GM19397 (cell line): Measurements from ENCODE around the gene EIF3F.
A peak's percentile ranks its signal among the peaks of the same experiment; 100 is the strongest.

Source experiments
- ATAC-seq: cut with Tn5 transposase; IDR thresholded peaks from one replicate; pipeline ENCODE4 v1.9.1; 2021; ENCODE audit warnings: mild to moderate bottlenecking, moderate library complexity; ENCODE audit not compliant: unreplicated experiment

The EIF3F gene, protein sequence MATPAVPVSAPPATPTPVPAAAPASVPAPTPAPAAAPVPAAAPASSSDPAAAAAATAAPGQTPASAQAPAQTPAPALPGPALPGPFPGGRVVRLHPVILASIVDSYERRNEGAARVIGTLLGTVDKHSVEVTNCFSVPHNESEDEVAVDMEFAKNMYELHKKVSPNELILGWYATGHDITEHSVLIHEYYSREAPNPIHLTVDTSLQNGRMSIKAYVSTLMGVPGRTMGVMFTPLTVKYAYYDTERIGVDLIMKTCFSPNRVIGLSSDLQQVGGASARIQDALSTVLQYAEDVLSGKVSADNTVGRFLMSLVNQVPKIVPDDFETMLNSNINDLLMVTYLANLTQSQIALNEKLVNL

DNA sequence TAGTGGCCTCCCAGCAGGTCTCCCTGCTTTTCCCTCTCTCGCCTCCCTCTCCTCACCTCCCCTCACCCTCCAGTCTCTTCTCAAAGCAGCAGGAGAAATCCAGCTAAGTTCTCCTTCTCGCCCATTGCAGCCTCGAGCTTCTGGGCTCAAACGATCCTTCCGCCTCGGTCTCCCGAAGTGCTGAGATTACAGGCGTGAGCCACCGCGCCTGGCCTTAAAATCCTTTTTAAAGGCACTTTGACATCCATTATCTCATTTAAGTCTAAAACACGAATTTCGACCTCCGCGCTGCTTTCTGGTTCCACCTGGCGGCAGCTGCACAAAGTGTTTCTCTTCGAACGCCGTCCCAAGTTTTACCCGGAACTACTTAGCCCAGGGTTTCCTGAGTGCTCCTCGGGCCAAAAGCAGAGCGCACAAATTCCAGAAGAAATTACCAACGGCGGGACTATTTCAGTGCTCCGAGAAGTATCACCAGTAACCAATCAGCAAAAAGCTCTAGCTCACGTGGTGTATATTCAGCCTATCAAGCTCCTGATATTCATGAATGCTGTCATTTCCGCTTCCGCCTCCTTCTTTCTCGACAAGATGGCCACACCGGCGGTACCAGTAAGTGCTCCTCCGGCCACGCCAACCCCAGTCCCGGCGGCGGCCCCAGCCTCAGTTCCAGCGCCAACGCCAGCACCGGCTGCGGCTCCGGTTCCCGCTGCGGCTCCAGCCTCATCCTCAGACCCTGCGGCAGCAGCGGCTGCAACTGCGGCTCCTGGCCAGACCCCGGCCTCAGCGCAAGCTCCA is at the start of gene EIF3F:
EIF3F (plus strand) TSS at position 570 of the 792 bp plus-strand sequence; CDS start at position 586, 16 bp downstream.
- peak; percentile 95 for ATAC-seq

DNA sequence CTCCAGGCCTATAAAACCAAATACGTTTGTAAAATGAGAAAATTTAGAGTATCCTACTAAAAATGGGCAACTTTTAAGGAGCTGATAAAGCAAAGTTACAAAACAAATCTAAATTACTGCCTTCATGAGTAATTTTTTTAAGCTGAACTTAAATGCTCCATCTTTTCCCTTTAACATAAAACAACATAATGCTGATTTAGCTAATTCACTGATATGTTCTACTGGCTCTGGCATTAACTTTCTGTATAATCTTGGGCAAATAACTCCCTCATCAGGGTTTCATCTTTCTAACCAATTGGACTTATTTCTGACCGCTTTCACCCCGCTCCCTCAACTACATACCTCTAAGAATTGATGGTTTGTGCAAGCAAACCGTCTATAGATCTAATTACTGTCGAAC is 46.0 kb upstream of the EIF3F start:
- no peak for ATAC-seq

DNA sequence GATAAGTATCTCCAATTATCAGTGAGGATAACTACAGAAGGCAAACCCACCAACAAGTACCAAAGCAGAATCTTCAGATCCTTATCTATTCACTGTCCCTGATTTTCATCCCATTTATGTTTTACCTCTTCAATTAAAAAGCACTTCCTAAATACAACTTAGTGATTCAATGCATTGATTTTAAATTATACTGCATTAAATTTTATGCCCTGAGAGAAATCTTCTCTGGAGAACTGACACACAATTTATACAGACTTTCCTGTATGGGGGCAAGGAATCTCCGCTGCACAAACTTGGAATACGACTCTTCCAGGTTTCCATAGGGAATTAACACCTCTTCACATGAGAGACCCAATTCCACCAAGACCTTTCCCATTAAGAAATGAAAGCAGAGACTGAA is 45.5 kb upstream of the EIF3F start, which contains the start of gene OR10A3:
OR10A3 (minus strand) TSS at position 101 of the 400 bp plus-strand sequence. CDS start 2,188 bp downstream, outside the sequence.
- no peak for ATAC-seq

DNA sequence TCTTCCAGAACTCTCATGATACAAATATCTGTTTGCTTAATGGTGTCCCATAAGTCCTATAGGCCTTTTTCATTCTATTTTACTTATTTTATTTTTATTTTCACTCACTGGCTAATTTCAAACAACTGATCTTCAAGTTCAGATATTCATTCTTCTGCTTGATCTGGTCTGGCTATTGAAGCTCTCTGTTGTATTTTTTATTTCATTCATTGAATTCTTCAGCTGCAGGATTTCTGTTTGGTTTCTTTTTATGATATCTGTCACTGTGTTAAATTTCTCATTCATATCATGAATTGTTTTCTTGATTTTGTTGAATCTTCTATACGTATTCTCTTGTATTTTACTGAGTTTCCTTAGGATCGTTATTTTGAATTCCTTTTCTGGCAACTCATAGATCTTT is 43.0 kb upstream of the EIF3F start:
- ATAC-seq, result no peak

DNA sequence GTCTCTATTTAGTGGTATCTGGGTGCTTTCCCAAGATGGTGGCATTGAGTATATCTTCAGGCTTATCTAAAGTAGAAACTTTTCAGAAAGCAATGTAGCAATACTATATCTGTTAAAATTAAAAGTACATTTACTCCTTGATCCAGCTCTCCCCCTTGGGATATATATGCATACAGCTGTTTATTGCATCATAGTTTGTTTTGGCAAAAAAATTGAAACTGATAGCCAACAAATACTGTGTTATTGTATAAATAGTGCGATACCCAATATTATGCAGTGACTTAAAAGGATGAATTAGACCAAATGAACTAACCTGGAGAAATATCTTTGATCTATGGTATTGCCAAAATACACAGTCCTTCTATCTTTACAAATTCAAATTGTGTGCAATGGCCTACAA is 37.2 kb upstream of the EIF3F start:
- ATAC-seq, result no peak

DNA sequence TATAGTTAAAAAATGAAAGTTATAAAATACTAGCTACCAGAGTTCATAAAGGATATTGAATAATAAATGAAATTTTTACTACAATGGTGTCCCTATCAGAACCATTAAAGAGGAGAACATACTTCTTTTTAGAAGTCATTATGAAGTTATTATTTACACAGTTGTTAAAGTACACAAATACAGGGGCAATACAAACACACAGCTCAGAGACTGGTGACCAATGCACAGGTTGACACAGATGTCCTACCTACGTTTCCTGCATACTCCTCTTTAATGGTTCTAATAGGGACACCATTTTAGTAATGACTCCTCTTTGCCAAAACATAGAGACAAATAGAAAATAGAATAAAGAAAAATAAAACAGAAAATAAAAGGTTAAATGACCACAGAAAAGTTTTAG is 31.9 kb upstream of the EIF3F start:
- no peak for ATAC-seq

DNA sequence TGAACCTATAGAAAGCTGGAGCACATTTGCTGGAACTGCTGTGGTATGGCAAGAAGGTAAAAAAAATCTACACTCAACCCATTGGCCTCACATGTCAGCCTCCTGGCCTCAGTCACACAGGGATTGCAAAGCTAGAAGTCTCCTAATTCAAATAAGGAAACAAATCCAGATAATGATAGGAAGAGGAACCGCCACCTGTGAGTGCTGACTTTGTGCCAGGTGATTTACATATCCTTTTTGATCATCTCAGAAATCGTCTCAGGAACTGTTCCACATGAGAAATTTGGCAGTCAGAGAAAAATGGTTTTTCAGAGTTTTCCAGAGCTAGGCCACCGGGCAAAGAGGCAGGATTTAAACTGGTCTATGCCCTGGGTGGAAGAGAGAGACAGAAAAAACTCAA is 22.9 kb upstream of the EIF3F start:
- no peak for ATAC-seq

DNA sequence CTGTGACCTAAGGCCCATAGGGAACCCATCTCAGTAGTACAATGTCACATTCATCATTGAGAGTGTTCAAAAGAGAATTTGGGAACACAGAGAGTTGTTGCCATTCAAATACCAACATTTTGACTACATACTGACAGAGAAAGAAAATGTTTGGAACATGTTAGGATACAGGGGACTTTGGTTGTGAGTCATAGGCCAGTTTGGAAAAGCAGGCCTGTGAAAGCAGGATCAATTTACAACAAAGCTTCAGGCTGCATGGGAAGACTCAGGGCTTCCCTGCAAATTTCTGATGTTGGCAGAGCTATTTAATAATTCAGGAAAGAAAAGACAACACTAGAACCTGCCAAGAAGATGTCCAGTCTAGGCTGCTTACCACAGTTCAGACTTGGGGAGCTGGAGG is 22.3 kb upstream of the EIF3F start:
- ATAC-seq, result no peak

DNA sequence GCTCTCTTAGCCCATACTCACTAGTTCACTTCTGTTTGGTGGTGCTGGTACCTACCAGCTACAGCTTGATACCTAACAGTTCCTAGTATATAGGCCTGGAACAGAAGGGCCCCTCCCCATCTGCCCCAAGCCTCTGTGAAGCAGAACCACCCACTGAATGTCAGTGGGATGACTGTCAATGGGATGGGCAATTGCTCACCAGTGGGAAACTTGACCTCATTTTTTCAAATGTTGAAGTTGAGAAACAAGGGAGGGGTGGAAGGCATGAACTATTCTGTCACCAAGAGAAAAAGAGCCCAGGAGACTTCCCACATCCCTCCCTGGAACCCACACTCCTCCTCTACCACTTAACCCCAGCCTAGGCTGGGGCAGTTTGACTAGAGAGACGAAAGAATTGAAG is 21.8 kb upstream of the EIF3F start, which contains the start of gene NLRP10:
NLRP10 (minus strand) TSS at position 62 of the 400 bp plus-strand sequence. CDS start 1,952 bp downstream, outside the sequence.
- no peak for ATAC-seq

DNA sequence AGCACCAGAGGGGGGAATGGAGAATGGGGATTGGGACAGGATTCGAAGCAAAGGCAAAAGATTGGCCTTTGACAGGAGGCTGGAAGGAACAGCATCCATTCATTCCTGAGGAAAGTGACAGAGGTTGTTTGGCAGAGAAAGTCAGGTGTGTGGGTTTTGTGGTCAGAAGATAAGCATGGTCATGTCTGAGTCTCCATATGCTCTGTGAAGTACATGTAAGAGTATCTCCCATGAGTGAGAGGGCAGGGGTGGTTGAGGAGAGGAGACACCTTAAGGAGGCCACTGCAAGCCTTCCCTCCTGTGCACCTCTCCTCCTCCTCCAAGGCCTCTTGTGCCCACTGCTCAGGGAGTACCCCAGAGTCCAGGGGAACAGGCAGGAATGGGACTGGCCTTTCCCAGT is 20.0 kb upstream of the EIF3F start:
- no peak for ATAC-seq

DNA sequence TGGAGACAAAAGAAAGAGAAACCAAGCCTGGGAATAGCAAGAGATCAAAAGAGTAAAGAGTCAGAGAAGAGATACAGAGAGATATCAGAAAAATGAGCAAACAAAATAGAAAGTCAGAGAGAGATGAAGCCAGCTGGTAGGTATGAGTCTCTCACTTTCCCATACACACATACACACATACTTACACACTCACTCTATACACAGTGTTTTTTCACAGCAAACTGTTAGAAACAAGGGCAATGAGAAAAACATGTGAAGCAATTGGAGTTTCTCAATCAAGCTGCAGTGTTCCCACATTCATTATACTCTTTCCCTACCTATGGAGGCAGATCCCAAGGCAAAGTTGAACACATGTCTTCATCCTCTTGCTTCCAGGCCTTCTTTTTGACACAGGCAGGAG is 19.3 kb upstream of the EIF3F start:
- no peak for ATAC-seq

DNA sequence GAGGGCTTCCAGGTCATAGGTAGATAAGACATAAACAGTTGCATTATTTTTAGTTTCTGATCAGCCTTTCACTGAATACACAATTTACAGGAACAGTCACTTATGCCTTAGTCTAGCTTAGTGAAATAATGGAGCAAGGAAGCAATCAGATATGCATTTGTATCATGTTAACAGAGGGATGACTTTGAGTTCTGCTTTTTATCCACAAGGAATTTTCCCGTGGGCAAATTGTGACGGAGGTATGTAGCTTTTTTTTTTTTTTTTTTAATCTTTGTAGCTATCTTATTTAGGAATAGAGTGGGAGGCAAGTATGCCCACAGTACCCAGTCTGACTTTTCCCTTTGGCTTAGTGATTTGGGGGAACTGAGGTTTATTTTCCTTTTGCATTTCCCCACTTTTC is 18.5 kb upstream of the EIF3F start:
- no peak for ATAC-seq

DNA sequence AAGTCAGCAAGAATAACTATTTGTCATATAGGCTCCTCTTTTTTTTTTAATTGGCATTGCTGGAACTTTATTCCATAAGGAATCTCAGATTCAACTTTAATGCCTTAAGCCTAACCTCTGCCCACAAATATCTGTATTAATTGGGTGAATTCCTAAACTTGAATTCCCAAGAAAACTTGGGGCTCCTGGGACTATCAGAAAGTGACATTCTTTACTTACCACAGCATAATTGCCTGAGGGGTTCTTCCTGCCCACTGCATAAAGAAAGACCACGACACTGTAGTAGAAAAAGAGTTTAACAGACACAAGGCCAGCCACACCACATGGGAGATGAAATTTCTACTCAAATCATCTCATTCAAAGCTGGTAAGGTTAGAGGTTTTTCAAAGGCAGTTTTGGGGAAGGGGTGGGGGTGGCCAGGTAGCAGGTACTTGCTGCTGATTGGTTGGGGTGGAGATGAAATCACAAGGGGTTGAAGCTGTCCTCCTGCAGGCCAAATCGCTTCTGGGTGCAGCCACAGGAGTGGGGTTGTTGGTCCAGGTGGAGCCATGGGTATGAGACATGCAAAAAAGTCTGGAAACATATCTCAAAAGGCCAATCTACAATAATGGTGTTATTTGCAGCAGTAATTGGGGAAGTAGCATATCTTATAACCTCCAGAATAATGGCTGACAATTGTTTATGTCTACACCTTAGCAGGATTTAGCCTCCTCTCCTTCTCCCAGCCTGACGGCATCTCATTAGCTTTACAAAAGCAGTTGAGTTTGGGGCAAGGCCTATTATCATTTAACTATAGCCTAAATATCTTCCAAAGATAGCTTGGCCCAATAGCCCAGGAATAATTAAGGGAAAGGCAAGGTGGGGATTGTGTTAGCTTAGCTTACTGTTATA is 17.1 kb upstream of the EIF3F start:
- ATAC-seq, result no peak

DNA sequence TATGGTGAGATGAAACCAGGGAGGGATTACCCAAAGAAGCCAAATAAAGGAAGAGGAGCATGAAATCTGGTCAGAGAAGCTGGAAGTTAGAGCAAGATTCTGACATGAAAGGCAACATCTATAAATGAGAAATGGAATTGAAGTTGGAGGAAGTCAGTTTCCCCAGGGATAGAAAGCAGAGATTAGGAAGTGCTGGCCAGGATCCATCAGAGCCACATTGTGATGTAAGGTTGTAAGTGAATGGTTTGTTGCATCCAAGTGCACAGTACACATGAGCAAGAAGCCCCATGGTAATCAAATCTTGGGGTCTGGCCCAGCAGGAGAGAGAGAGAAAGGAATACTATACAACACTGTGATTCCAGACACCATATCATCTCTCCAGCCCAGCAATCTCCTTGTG is 15.3 kb upstream of the EIF3F start:
- no peak for ATAC-seq

DNA sequence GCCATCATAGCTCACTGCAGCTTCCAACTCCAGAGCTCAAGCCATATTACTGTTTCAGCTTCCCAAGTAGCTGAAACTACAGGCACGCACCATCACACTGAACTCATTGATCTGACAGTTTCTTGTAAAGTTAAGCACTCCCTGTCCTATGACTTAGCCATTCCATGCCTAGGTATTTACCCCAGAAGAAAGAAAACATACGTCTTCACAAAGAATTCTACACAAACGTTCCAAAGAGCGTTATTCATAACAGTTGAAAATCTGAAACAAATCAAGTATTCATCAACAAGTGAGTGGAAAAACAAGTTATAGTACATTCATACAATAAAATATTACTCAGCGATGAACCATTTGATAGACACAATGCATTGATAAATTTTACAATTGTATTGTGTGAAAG is 14.1 kb upstream of the EIF3F start:
- ATAC-seq, result no peak

DNA sequence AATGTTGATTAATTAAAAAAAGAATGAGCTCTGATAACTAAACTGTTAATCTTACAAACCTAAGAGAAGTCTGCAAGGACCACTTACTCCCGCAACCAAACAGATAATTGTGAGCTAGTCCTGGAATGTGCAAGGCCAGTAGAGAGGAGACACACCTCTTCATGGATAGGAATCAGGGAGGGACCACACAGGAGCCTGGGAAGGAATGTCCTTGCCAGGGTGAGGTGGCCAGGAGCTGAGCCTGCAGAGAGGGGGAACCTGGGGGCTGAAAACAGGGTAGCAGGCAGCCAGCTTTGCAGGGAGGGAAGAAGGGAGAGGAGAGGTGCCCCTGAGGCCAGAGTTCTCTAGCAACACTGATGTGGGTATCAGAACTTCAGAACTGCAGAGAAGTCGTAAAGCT is 12.5 kb upstream of the EIF3F start:
- no peak for ATAC-seq

DNA sequence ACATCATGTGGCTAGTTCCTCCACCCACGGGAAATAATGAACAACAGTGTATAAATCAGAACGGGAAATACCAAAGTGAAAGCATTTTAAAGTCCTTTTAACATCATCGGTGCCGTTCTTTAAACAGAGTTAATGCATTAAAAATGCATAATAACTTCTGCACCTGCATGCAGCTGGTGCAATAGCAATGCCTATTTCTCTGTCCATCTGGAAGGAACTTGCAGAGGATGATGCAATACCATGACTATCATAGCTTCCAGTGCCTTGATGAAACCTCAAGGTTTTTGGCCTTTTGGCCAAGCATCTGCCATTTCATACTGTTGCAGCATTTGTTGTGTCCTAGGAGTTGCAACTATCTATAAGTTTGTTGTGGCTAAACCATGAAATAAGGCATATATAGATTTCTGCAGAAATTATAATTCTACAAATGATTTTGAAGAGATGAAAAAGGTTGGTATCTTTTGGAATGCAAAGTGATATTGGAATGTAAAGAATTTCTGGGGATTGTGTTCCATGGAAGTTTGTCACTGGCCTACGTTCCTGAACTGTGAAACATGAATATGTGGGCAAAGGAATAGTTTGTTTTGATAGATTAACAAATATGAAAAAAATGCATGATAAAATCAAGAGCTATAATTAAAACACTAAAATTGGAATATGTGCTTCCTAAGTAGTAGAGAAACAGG is 9.8 kb upstream of the EIF3F start:
- no peak for ATAC-seq

DNA sequence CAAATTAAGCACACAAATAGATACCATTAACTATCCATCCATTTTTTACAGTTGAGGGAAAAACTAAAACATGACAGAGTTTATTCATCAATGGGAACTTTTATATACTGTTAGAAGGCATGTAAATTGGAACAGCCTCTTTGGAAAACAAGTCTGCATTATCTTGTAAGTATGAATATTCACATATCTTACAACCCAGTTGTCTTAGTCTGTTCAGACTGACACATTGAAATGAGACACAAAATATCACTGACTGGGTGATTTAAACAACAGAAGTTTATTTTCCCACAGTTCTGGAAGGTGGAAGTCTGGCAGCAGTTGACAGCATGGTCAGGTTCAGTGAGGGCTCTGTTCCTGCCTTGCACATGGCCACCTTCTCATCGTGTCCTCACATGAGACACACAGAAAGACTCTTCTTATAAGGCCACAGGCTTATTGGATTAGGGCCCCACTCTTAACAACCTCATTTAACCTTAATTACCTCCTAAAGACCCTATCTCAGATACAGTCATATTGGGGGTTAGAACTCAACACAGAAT is 5.4 kb upstream of the EIF3F start:
- ATAC-seq, result no peak

DNA sequence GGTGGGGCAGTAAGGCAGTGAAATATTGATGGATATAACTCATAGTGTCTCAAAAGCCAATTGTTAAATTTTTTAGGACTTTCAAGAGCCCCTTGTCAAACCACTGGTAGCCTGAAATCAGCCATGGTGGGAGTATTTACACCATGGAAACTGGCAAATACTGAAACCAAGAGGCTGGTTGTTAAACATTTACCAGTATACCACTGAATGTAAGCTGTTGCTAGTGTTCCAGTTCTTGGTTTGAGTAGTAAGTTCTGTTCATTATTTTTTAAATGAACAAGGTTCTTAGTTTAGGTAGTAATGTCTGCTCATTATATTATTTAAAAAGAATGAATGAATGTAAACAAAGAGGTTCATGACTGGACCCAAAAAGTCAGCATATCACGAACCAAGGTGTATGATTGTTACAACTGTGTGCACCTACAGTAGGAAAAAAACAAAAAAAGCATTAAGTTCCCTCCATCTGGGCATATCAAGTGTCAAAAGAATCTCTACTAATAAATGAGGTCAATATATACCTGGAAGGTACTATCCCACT is 4.5 kb upstream of the EIF3F start:
- no peak for ATAC-seq
